SU-DHL-6 (cell line): ENCODE measurements around the gene RDH8.

Experiments used
- H2AFZ ChIP-seq: fragments of 200-600 bp; sonication (generic); 2 replicates; pipeline ENCODE4 v1.6.1; 2014; ENCODE audit warnings: low read depth, mild to moderate bottlenecking, moderate library complexity, mixed read lengths, antibody characterized with exemption, low read length; ENCODE audit not compliant: severe bottlenecking
- H3F3A ChIP-seq: fragments of 200-600 bp; shearing (Covaris generic); 2 replicates; pipeline ENCODE4 v1.6.0; 2016; ENCODE audit warnings: antibody characterized with exemption, mild to moderate bottlenecking; ENCODE audit not compliant: insufficient read depth
- H3K27ac ChIP-seq: fragments of 200-600 bp; sonication (generic); 2 replicates; pipeline ENCODE4 v1.5.1; 2016; ENCODE audit warnings: low read depth, mild to moderate bottlenecking, low read length, moderate library complexity, mixed read lengths
- H3K27me3 ChIP-seq: fragments of 200-600 bp; sonication (generic), shearing (Covaris generic); 2 replicates; pipeline ENCODE4 v1.6.0; 2014; ENCODE audit warnings: mild to moderate bottlenecking, low read length
- H3K36me3 ChIP-seq: fragments of 200-600 bp; sonication (generic); 2 replicates; pipeline ENCODE4 v1.6.1; 2014; ENCODE audit warnings: mild to moderate bottlenecking, low read length, mixed read lengths
- H3K4me2 ChIP-seq: fragments of 300-600, 200-600 bp; shearing (Covaris generic), sonication (generic); 2 replicates; pipeline ENCODE4 v1.6.0; 2014; ENCODE audit warnings: low read length, low read depth, mild to moderate bottlenecking; ENCODE audit not compliant: poor library complexity, severe bottlenecking
- H3K4me3 ChIP-seq: fragments of 200-600 bp; sonication (generic); 2 replicates; pipeline ENCODE4 v1.5.1; 2014; ENCODE audit warnings: antibody characterized with exemption, low read length, mild to moderate bottlenecking, mixed read lengths; ENCODE audit not compliant: insufficient read depth, poor library complexity, severe bottlenecking
- H3K79me2 ChIP-seq: fragments of 200-600 bp; sonication (generic); 2 replicates; pipeline ENCODE4 v1.6.1; 2014; ENCODE audit warnings: mild to moderate bottlenecking, low read length, moderate library complexity; ENCODE audit not compliant: insufficient read depth
- H3K9ac ChIP-seq: fragments of 200-600 bp; sonication (generic); 2 replicates; pipeline ENCODE4 v1.7.0; 2014; ENCODE audit warnings: mild to moderate bottlenecking, low read length
- H3K9me2 ChIP-seq: fragments of 200-600 bp; sonication (generic); replicated peaks from 2 replicates; pipeline ENCODE4 v1.6.1; 2014; ENCODE audit warnings: low read length; ENCODE audit not compliant: insufficient read depth
- H3K9me3 ChIP-seq: fragments of 200-600 bp; sonication (generic); 2 replicates; pipeline ENCODE4 v1.6.1; 2014; ENCODE audit warnings: low read length, mixed read lengths; ENCODE audit not compliant: insufficient read depth
- H4K20me1 ChIP-seq: fragments of 200-600 bp; sonication (generic); 2 replicates; pipeline ENCODE4 v1.6.1; 2014; ENCODE audit warnings: low read depth, mild to moderate bottlenecking, antibody characterized with exemption, low read length, moderate library complexity, mixed read lengths
- CTCF ChIP-seq: fragments of 200-600 bp; sonication (generic); IDR thresholded peaks from one replicate; pipeline ENCODE4 v1.5.1; 2017; ENCODE audit warnings: antibody characterized with exemption, mild to moderate bottlenecking, low read length, moderate library complexity; ENCODE audit not compliant: insufficient read depth, poor library complexity, severe bottlenecking
- EZH2phosphoT487 ChIP-seq: fragments of 200-600 bp; sonication (generic), shearing (Covaris generic); conservative IDR thresholded peaks from 2 replicates; pipeline ENCODE4 v1.6.1; 2018; ENCODE audit warnings: mild to moderate bottlenecking, antibody characterized with exemption, low read length, moderate library complexity, mixed read lengths

The RDH8 gene

GRCh38 chr19:10043286-10043927 lies 30.1 kb downstream of the RDH8 start:
- no peak overlapping the region for H3K9ac ChIP-seq
- no peaks in the 10 kb centered on the region for H3K79me2 ChIP-seq
- H3K27ac ChIP-seq = no peak overlapping the region
- H3F3A ChIP-seq = no peaks in the 10 kb centered on the region
- H3K27me3 ChIP-seq = no peaks in the 10 kb centered on the region; the same call in 1 of the 2 replicates
- no peak overlapping the region for H3K4me2 ChIP-seq
- H3K4me3 ChIP-seq = no peak overlapping the region
- no peak for TF ChIP-seq CTCF
- TF ChIP-seq EZH2phosphoT487 = no peak
- H3K9me2 ChIP-seq = no peaks in the 10 kb centered on the region
- H3K36me3 ChIP-seq = no peaks in the 10 kb centered on the region
- no peak overlapping the region for H2AFZ ChIP-seq
- no peaks in the 10 kb centered on the region for H3K9me3 ChIP-seq
- H4K20me1 ChIP-seq = no peaks in the 10 kb centered on the region

GRCh38 chr19:10044390-10044789 lies 31.1 kb downstream of the RDH8 start:
- no peaks in the 10 kb centered on the region for H4K20me1 ChIP-seq
- no peak overlapping the region for H3K27ac ChIP-seq
- H3F3A ChIP-seq = no peaks in the 10 kb centered on the region
- no peaks in the 10 kb centered on the region; the same call in 1 of the 2 replicates for H3K27me3 ChIP-seq
- H3K9me2 ChIP-seq = no peaks in the 10 kb centered on the region
- no peak overlapping the region for H3K4me2 ChIP-seq
- H2AFZ ChIP-seq = no peak overlapping the region
- no peak overlapping the region for H3K4me3 ChIP-seq
- no peak for TF ChIP-seq EZH2phosphoT487
- no peak for TF ChIP-seq CTCF
- H3K9me3 ChIP-seq = no peaks in the 10 kb centered on the region
- H3K9ac ChIP-seq = no peak overlapping the region
- no peaks in the 10 kb centered on the region for H3K36me3 ChIP-seq
- no peaks in the 10 kb centered on the region for H3K79me2 ChIP-seq

GRCh38 chr19:10045371-10045770 lies 32.1 kb downstream of the RDH8 start:
- no peak overlapping the region for H3K4me3 ChIP-seq
- H3K79me2 ChIP-seq = no peaks in the 10 kb centered on the region
- H4K20me1 ChIP-seq = no peaks in the 10 kb centered on the region
- no peak overlapping the region for H3K9ac ChIP-seq
- H3K27ac ChIP-seq = no peak overlapping the region
- TF ChIP-seq EZH2phosphoT487 = no peak
- no peak for TF ChIP-seq CTCF
- H3K9me2 ChIP-seq = no peaks in the 10 kb centered on the region
- no peaks in the 10 kb centered on the region for H3K36me3 ChIP-seq
- no peaks in the 10 kb centered on the region for H3F3A ChIP-seq
- no peak overlapping the region for H3K4me2 ChIP-seq
- no peaks in the 10 kb centered on the region; the same call in 1 of the 2 replicates for H3K27me3 ChIP-seq
- H3K9me3 ChIP-seq = no peaks in the 10 kb centered on the region
- H2AFZ ChIP-seq = no peak overlapping the region
